Stimulated activated CD8-positive, alpha-beta memory T cell treated with anti-CD3 and anti-CD28 coated beads, Interleukin-15, amount 100 ng/mL, for 48 hours (primary cell): ENCODE data around the gene PRG3.
"Not testable (repeated sequence)": the region's sequence is repeated elsewhere in the genome, so short reads cannot be mapped to it uniquely, and the experiment has no call there.

Source experiments
- DNase-seq, 2 donors: peaks; one replicate each; pipeline ENCODE4 v3.0.0-alpha.2; 2020; ENCODE audit warnings: low read depth in 2 of 2

Gene PRG3

DNA sequence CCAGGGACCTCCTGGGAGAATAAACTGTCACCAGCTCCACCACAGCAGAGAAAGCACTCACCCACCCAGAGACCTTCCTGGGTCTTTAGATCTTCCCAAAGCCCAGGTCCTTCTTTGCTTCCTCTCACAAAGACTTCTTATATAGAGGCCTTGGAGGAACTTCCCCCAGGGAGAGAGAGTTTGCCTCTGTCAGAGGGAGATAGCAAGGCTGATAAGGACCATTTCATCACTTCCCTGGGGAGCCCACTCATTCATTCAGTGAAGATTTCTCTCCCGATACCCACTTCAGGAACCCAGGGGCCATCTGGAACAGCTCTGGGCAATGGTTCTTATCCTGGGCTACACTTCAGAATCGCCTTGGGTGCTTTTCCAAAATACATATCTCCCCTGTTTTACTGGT lies 9.6 kb upstream of the PRG3 start, which contains the start of gene PRG2:
Gene PRG2 (minus strand): TSS at position 116 of the 400 bp plus-strand sequence. CDS start 706 bp downstream, outside the sequence.
- no peak for DNase-seq

DNA sequence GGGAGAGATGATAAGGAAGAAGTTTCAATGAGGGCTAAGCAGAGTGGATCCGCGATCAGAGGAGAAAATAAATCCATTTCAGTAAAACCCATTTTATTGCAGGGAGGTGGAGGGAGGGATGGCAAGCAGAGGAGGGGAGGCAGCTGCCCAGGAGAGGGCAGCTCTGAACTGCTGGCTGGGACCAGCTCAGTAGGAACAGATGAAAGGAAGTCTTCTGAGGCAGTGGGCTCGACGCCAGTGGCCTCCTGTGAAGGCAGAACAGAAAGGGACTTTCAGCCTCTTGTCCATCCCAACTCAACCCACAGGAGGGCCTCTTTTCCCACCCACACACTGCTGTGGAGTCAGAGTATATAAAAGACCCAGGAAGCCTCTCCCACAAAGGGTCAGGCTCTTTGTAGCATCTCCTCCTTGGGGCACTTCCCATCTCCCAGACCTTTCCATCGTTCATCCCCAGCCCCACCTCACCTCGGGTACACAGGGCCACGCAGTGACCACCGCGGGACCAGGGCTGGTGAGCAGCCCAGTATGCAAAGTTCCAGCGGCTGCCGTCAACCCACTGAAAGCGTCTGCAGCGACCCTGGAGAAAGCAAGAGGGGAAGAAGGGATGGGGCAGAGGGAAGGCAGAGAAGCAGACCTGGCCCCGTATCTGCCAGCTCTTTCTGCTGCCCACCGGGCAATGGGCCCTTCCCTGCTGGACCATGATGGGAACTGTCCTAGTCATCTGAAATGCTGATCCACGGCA lies 6.5 kb upstream of the PRG3 start:
- no peak for DNase-seq

DNA sequence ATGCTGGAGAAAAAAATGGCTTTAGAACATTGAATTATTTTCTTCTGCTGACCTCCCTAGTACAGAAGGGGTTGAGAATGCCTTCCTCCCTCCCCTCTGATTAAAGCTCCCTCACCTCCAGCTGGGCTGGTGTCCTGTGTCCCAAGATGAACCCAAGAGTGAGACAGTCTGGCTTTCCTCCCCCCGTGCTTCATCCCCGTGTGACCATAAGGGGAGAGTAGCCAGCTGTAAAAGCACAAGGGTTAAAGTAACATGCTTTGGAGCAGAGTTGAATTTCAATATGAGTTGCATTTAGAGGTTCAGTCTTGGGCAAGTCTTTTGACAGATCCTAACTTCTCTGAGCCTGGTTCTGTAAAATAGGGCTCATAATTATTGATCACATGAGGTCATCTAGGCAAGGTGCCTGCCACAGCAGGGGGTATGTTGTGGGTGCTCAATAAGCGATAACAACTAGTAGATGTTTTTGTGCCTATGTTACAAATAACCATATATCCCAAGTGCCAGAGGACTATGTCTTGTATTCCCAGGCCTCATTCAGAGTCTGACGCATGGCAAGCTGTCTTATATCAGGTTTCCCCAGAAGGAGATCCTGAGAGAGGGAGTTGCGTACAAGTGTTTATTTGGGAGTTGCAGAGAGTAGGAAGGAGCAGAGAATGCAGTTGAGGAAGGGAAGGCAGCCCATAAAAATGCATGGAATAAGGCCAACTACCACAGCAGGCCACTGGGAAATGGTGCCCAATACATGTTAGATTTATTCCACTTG lies 5.4 kb upstream of the PRG3 start:
- DNase-seq, result no peak

- no peak for DNase-seq
These were observed 1.2 kb downstream of the PRG3 start for GRCh38 chr11:57379732-57380131.

DNA sequence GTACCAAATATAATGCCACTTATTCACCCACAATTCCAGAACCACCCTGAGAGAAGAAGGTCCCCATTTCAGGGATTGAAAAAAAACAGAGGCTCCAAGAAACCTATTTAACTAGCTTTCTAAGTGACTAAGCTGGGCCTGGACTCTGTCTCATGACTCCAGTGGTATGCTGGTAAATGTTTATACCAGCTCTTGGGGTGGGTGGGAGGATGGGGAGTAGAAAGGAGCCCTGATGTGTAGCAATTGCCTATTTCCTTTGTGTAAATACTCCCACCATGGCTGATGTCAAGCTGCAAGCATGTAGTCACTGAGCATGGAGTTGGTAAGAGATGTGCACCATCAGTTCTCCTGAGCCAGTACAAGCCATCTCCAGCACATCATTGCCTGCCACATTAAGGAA lies 2.8 kb downstream of the PRG3 start:
- no peak for DNase-seq

DNA sequence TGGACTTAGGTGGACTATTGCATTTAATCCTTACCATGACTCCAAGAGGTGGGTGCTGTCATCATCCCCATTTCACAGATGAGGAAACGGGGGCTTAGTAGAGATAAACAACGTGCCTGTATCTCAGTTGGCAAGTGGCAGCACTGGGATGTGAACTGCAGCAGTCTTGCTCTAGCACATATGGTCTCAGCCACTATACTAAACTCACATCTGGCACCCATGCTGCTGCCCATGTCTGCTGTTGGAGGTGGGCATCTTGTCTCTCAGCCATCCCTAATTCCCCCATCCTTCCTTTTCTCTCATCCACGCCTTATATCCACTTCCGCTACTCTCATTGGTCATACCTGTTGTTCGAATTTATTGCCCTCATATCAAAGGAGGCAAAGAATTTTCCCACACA lies 3.8 kb downstream of the PRG3 start:
- DNase-seq, result no peak

DNA sequence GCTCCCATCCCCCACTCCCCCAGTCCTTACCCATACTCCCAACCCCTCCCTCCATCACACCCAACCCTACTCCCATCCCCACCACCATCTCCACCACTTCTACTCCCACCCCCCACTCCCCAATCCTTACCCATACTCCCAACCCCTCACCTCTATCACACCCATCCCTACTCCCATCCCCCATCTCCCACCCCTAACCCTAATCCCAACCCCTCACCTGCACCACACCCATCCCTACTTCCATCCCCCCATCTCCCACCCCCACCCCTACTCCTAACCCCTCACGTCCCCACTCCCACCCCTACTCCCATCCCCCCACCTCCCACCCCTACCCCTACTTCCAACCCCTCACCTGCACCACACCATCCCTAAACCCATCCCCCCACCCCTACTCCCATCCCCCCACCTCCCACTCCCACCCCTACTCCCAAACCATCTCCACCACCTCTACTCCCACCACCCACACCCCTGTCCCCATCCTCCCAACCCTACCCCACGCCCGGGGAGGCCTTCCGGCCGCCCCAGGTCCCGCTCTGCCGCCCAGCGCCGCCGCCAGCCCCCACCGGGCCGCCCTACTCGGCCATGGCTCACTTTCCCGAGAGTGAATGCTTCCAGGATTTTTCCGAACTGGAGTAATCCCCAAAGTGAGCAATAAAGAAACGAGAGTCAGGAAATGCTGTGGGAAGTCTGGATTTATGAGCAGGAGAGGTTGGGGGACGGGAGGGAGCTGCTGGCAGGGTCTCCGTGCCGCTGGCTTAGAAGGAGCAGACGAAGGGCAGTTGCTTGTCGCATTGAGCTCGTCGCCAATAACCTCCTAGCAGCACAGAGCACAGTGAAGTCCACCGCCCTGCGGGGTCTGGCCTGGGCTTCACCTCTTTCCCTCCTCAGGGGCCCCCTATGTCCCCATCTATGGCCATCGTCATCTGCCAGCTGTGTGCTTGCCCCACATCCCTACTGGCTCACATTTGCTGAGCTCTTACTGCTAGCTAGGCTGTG lies 4.6 kb downstream of the PRG3 start:
- no peak for DNase-seq

GRCh38 chr11:57375490-57375889 lies 5.5 kb downstream of the PRG3 start:
- no peak for DNase-seq

- DNase-seq, result no peak
These were observed 6.0 kb downstream of the PRG3 start for GRCh38 chr11:57374966-57375365.

GRCh38 chr11:57373146-57373545 lies 7.8 kb downstream of the PRG3 start:
- no peak for DNase-seq

DNA sequence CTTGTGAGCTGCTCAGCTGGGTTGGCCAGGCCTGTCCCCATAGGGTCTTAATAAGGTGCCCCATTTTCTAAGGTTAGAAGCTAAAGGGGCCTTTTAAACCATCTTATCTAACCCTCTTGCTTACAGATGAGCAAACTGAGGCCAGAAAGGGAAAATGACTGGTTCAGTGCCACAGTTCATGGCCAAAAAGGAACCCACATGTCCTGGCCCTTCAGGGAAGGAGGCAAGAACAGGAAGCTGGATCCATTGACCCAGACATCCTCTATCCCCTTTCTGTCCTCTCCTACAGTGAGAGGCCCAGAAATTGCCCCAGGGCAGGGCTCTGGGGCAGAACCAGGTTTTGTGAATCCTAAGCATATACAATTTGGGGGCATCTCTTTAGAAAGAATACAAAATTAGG lies 10.0 kb downstream of the PRG3 start:
- no peak for DNase-seq

- no peak for DNase-seq
These were observed 10.7 kb downstream of the PRG3 start for GRCh38 chr11:57370251-57370650.

GRCh38 chr11:57368845-57369232 lies 12.1 kb downstream of the PRG3 start:
- DNase-seq, result no peak

- no peak for DNase-seq
These were observed 12.7 kb downstream of the PRG3 start for GRCh38 chr11:57368106-57368844.

DNA sequence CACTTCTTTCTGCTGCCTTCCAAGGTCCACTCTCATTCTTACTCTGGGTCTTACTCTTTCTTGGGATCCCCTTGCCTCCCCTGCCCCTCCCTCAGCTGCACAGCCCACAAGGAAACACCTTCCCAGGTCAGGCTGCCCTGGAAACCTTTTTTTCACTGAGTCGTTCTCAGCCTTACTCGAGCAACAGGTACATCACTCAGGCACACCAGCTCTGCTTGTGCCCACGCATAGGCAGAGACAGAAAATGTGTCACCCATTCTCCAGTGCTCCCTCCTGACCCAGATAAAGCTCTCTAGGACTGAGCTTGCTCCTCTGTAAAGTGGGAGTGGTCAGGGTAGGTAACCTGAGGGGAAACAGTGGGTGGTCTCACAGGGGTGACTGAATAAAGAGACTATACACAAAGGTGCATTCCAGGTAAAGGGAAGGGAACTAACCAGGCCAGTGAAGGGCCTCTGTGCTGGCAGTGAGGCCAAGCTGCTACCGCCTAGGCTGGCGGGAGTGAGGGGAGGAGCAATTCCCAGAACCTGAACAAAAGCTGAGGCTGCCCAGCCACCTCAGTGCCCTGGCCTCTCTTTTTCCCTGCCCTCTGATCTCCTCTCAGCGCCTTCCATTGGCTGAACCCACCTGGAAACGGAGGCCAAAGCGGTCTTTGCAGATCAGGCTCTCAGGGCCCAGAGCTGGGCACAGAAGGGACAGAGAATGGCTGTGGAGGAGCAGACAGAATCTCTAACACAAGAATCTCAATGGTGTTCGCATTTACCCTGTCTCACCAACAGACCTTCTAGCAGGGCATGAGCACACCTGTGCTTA lies 15.9 kb downstream of the PRG3 start:
- DNase-seq, result no peak

DNA sequence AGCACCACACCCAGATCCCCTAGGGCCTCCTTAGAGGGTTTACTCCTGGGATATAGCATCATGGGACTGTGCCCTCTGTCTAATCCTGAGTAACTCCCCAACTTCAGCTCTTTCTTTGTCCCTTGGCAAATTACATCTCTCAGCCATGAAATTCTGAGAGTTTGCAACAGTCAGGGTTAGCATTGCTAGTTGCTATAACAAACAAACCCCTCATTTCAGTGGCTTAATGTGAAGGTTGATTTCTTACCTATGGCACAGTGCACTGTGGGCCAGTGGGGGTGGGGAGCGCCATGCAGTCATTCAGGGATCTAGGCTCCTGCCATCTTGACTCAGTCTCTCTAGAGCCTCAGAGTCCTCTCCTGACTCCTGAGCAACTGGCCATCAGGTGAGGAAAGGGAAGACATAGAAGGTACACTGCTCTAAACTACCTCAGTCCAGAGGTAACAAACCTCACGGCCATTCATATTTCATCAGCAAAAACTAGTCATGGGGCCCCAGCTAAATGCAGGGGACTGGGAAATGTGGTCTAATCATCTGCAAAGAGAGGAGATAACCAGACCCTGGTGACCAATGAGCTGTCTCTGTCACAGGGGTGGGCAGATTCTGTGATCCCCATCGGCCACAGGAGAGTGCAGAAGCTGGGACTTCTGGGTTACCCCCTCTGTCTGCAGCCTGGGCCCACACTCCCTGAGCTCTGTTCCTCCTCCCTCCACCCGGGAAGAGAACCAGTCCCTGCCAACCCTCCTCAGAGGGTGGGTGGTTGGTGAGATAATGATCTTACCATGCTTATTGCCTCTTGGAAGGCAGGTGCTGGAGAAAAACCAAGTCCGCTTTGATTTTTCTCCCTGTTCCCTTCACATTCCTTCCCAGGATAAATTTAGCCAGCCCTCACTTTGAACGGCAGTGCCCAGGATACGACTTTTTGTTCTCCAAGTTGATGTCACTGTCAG lies 17.5 kb downstream of the PRG3 start:
- DNase-seq, result no peak

- DNase-seq, result no peak
These were observed 19.0 kb downstream of the PRG3 start for GRCh38 chr11:57361926-57362325.

GRCh38 chr11:57361420-57361819 lies 19.5 kb downstream of the PRG3 start:
- not testable (repeated sequence) for DNase-seq

DNA sequence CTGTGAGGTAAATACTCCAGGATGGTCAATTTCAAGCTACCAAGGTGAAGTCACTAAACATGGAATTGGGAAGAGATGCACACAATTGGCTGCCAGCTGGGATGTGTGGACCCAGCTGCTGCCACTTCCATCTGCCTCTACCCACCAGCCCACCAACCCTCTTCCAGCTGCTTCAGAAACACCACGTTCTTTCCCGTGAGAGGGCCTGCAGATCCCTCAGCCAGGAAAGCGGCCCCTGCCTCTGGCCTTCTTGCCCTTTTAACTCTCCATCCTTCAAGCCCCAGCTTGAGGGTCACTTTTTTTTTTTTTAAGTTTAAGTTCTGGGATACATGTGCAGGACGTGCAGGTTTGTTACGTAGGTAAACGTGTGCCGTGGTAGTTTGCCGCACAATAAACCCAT lies 20.0 kb downstream of the PRG3 start:
- DNase-seq, result no peak
